Measurements from ENCODE around the gene C5orf46.

C5orf46 gene

DNA sequence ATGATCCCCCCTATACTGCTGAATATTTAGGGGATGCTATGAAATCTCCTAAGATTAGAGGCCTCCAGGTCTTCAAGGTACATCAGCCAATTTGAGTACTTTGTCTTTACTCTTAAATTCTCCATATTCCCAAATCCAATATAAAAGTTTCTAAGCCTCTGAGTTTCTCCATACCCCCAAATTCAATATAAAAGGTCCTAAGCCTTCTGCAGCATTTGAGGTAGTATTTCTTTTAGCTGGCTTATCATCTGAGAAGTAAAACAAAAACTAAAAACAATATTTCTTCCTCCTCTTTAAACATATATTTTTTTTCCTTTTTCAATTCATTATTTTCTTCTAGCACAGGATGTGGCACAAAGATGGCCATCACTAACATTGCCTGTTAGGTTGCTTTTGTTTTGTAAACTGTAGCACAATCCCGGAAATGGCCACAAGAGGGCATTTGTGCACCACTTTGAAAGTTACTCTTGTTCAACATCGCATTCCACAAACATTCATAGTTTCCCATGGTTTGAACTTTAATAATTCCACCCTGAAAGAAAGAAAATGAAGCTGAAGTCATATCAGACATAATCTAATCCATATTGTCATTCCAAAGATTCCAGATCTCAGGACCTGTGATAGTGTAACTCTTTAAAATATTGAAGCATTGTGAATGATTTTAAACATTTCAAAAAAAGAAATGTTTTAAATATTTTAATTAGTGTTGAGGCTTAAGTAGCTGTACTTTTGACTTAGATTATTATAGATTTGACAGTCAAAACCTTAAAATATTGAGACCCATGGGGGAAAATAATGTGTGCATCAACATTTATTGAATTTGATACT lies 48.8 kb downstream of the C5orf46 start:
- peak; percentile 57 for DNase-seq (ENCODE audit: low spot score)

DNA sequence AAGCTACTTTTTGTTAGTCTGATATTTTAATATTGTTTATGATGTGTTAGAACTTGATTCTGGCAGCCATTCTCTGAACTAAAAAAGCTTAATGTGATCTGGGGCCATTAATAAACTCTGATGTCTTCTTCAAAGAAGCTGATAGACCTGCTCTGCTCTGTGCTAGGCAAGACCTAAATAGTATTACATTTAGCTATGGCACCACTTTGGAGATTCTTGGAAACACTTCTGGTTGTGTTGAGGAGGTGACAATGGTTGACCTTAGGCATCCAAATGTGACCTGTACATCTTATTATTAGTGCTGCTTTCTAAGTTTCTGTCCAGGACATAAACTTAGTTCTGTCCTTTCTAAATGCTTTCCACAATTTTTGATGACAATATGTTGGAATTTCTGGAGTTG lies 49.5 kb downstream of the C5orf46 start:
- no peak for DNase-seq (ENCODE audit: low spot score)

DNA sequence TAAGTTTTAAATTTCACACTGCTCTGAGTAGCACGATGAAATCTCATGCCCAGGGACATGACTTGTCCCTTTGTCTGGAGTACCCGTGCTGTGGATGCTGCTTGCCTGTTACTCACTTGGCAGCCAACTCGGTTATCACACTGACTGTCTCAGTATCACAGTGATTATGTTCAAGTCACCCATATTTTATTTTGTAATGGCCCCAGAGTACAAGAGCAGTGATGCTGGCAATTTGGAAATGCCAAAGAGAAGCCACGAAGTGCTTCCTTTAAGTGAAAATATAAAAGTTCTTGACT lies 50.6 kb downstream of the C5orf46 start:
- no peak for DNase-seq (ENCODE audit: low spot score)

DNA sequence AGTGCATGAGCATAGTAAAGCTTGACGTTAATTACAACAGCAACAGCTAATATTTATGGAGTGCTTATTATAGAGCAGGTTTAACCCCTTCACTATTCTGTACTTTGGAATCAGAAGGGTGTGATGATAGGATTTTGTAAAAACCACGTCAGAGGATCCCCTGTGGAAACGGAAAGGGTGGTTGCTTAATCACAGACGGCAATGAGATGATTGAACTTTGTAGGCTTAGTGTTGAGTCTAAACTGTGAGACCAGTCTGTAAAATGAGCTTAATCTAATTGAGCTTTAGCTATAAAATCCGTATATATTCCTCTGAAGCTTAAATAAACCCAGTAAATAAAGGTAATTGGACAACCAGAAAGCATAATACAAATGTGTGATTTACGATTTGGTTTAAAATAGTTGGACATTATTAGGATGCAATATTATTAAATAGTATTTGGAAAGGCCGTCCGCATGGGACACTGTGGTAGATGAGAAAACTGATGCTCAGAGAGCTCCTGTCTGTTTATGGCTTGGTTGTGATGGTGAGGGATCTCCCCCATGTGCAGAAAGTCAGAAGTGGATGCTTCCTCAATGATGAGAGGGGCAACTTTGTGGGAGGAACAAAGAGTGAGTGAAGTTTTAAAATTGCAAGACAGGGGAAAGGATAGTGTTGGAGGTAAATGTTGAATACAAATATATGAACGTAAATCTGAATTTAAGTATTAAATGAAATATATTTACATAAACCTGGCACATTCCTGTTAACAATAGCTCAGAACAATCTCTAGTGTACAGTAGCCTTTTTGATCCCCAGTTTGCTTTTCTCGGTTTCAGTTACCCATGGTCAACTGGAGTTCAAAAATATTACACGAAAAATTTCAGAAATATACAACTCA lies 51.2 kb downstream of the C5orf46 start:
- no peak for DNase-seq (ENCODE audit: low spot score)

DNA sequence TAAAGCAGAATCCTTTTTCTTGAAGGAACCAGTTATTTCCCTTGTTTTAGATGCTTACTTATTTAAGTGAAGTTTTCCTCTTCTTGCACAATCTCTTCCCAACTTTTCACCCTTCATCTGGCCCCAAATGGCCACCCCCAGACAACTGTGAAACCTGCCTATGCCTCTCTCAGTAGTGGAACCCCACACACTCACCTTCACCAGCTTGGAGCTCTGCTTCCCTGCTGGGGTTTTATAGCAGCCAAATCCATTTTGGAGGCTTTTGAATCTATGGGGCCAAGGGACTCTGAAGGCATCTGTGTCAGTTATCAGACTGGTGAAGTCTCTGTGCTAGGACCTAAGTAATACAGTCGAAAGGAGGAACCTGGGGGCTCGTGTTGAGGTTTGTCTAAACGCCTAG lies 52.0 kb downstream of the C5orf46 start:
- DNase-seq (ENCODE audit: low spot score) = no peak

DNA sequence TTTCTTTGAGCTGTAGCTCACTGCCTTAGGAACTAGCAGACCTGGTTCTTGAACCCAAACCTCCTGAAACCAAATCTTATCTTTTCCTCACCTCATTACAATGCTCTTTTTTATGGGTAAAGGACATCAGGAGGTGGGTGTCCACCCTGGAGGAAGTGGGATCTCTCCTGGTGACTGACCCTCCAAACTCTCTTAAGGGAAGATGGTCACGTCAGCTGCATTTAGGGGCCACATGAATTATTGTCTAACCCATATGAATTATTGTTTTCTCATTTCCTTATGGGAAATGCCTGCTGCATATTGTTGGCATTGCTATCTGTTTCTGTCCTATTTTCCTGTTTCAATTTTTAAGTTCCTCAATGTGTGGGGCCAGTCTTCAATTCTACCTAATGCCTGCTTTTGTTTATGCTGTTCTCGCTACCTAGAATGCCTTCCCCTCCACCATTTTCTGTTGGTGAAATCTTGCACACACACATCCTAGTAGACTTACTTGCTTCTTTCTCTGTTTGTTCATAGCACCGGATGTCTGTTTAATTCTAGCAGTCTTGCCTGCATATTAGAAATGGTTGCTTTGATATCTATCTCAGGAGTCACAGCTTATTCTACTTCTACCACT lies 52.9 kb downstream of the C5orf46 start:
- DNase-seq (ENCODE audit: low spot score) = no peak

DNA sequence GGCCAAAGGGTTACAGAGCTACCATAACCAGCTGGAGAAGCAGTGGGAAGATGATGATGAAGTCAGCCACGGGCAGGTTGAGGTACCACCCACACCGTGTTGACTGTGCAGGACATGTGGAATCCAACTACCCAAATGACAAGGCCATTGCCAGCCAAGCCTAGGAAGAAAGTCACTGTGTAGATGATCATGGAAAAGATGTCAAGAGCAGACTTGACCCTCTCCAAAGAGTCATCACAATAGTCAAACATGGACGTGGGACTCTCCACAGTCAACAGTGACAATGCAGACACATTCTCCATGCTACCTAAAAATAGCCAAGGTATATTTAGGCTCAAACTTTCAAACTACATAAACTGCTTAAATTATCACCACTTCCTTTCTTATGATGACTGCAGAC lies 54.0 kb downstream of the C5orf46 start:
- no peak for DNase-seq (ENCODE audit: low spot score)

DNA sequence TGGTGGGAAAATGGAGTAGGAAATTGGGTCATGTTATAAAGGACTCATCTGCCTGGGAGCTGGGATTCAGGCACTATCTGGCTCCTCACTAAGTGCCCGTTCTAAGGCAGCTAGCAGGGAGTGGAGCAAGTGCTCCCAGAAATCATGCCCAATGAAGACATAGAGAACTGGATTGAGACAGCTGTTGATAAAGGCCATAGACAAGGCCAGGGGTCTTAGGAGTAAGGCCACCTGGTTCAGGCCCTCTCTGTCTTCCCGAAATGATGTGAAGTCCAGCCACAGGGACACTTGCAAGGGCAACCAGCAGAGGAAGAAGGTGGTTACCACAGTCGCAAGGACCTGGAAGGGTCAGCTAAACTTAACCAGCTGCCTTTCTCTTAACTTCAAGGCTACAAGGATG lies 54.8 kb downstream of the C5orf46 start:
- no peak for DNase-seq (ENCODE audit: low spot score)

DNA sequence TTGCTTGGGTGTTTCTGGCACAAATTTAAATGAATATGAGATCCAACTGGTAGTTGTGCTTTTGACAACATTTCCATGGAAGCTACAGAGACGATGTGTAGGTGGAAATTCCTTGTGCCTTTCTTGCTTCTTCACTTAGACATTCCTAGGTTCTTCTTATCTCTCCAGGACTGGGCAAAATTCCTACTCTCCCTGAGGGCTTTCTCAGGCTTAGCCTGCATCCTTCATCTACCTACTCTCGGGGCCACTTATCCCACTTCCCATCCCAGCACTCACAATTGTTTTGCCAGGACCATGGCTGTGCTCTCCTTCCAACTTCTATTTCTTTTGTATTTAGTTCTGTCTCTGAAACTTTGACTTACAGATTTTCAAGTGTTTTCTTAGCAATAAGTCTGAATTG lies 57.1 kb downstream of the C5orf46 start:
- DNase-seq (ENCODE audit: low spot score) = no peak

DNA sequence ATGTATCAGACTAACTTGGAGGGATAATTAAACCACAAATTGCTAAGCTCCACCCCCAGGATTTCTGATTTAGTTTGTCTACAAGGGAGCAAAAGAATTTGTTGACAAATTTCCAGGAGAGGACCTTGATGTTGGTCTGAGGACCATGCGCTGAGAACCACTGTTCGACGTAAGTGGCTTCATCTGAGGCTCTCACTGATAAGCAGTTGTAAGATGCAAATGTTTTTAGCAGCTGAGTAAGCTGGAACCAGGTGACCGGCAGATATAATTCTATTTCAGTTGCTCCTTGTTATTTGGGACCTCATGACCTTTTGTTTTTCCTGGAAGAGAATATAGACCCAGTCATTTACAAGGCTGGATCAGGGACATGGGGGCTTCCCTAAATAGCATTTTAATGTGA lies 60.7 kb downstream of the C5orf46 start:
- DNase-seq (ENCODE audit: low spot score) = no peak

DNA sequence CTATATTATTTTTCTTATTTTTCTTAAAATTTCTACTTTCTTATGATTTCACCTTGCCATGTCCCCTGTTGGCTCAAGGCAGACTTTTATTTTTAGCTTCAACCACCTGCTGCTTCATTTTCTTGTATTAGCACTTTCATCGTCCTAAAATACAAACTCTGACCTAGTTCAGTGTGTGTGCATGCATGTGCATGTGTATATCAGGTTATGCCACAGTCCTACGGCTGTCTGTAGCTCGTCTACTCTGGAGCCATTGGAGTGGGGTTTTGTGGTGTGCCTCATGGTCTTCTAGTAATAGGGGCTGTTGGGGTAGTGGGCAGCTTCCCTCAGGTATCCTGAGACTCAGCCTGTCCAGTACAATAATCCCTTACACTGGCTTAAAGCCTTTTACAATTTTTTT lies 61.5 kb downstream of the C5orf46 start:
- DNase-seq (ENCODE audit: low spot score) = no peak

DNA sequence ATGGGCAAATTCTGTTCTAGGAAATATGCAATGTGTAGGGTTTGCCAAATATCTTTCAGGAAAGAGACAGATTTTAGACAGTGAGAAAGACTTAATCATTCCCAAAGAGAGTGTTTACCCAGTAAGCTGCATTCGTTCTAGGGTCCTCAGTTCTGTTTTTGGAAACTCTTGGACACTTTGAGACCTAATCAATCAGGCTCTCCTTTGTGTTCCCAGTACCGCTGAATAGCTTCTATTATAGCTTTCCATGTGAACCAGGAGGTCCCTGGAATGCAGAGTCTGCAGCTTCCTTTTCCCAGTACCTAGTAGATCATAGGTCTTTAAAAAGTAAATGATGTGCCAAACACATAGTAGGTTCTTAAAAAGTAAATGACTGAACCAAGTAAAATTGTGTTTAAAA lies 63.5 kb downstream of the C5orf46 start:
- DNase-seq (ENCODE audit: low spot score) = no peak

All from activated CD4-positive, alpha-beta T cell treated with anti-CD3 and anti-CD28 coated beads, Interleukin-2, Interleukin-4, amounts not matched to agents 100 ng/mL and 50 ng/mL, durations not matched to agents 16 hours and 8 hours (primary cell).